Epithelial cell of umbilical artery (primary cell): ENCODE measurements around the gene FCER1A. TPM values are rescaled to one million over a fixed set of nuclear protein-coding genes. Genes with fewer than 3 reads are reported as not detected.

Experiments
- total RNA-seq: library from RNA; depleted of rRNA; stranded (reverse); fragments of >200 nt; gene quantifications from 2 replicates; pipeline ENCODE4 v1.2.3, GENCODE V29; 2014

FCER1A gene
- not detected in 2 replicates for total RNA-seq

DNA sequence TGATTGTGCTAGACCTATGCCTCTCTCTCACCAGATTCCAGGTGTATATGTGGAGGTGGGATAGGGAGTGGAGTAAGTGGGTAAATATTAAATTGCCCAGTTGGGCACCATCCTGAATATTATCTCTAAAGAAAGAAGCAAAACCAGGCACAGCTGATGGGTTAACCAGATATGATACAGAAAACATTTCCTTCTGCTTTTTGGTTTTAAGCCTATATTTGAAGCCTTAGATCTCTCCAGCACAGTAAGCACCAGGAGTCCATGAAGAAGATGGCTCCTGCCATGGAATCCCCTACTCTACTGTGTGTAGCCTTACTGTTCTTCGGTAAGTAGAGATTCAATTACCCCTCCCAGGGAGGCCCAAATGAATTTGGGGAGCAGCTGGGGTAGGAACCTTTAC lies at the start of gene FCER1A:
TSS of gene FCER1A (plus strand) at position 242 of the 400 bp plus-strand sequence. CDS start at position 271, 29 bp downstream.

Other genes starting within 250 kb of the FCER1A start
- not detected in 2 replicates for gene AIM2, start 225.6 kb upstream of the FCER1A start, total RNA-seq
- gene CADM3, start 130.7 kb upstream of the FCER1A start, total RNA-seq: 12.3 and 15.8 TPM in 2 replicates
- 0.32 and 1.7 TPM in 2 replicates for gene ACKR1, start 97.5 kb upstream of the FCER1A start, total RNA-seq
- gene OR10J4, start 129.9 kb downstream of the FCER1A start, total RNA-seq: not detected in 2 replicates
- not detected in 2 replicates for gene OR10J1, start 137.4 kb downstream of the FCER1A start, total RNA-seq
- not detected in 2 replicates for gene OR10J5, start 233.7 kb downstream of the FCER1A start, total RNA-seq